GM12873 (cell line): ENCODE measurements around the gene GRHL1.

Source experiments
- TF ChIP-seq, protein P1 (sequence below): IDR thresholded peaks from 2 replicates; pipeline ENCODE4 v1.5.1; 2012; ENCODE audit warnings: low read depth, mild to moderate bottlenecking, moderate library complexity, low read length, control low read depth; ENCODE audit not compliant: insufficient read depth; ENCODE audit errors: missing control alignments

The GRHL1 gene

DNA sequence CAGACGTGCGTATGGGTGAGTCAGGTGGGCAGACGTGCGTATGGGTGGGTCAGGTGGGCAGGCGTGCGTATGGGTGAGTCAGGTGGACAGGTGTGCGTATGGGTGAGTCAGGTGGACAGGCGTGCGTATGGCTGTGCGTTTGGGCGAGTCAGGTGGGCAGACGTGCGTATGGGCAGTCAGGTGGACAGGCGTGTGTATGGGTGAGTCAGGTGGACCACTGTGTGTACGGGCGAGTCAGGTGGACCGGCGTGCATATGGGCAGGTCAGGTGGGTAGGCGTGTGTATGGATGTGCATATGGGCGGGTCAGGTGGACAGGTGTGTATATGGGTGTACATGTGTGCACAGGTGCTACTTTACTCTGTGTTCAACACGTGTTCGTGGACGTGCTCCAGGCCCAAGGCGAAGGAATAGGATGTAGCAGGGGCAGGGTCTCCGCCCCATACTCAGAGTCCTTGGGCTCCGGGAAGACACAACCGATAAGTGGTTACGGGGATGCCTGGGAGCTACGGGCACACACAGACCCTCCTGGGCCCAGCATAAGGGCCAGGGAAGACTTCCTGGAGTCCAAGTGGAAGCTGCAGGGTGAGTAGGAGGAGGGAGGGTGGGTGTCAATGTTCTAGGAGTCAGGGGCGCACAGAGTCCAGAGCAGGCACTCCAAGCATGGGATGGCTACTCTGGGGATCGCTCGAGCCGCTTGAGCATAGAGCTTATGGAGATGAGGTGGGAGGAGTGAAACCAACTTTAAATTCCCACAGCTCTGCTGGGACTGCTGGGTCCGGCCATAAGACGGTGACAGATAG, 64.7 kb downstream of the GRHL1 start:
- TF ChIP-seq, protein P1, sequence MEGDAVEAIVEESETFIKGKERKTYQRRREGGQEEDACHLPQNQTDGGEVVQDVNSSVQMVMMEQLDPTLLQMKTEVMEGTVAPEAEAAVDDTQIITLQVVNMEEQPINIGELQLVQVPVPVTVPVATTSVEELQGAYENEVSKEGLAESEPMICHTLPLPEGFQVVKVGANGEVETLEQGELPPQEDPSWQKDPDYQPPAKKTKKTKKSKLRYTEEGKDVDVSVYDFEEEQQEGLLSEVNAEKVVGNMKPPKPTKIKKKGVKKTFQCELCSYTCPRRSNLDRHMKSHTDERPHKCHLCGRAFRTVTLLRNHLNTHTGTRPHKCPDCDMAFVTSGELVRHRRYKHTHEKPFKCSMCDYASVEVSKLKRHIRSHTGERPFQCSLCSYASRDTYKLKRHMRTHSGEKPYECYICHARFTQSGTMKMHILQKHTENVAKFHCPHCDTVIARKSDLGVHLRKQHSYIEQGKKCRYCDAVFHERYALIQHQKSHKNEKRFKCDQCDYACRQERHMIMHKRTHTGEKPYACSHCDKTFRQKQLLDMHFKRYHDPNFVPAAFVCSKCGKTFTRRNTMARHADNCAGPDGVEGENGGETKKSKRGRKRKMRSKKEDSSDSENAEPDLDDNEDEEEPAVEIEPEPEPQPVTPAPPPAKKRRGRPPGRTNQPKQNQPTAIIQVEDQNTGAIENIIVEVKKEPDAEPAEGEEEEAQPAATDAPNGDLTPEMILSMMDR, result no peak

DNA sequence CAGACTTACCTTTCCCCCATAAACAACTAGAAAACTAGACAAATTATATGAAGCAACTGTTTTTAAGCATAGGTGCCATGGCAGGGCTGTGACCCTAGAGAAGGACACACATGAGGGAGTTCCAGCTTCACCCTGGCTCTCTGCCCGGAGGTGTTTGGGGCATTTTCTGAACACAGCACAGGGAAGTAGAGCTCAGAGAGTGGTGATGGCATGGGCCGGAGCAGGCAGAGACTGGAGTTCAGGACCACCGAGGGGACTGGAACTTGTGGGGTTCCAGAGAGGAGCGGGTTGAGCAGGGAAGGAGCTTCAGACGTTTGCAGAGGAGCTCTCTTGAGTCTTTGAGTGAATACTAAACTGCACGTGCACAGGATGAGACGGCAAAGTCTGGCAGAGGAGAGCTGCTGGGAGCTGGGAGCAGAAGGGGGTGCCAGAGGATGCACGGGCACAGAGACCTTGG, 65.3 kb downstream of the GRHL1 start:
- TF ChIP-seq, protein P1, result no peak

DNA sequence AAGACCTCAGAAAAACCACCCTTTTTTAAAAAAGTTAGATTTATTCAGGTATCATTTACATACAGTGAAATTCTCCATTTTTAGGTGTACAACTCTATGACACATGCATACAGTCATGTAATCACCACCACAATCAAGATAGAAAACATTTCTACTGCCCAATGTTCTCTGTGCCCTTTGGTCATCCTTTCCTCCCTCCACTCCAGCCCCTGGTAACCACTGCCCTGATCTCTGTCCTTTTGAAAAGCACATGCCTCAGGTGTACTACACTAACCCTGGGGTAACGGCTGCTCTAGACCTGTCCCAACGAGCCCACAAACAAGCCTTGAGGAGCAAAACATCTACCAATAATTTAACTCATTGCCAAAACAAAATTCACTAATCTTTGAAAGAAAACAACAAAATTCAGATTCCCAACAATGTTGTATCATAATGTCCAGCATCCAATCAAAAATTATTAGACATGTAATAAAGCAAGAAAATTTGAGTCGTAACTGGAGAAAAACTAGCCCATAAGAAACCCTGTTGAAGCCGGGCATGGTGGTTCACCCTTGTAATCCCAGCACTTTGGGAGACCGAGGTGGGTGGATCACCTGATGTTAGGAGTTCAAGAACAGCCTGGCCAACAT, 65.9 kb downstream of the GRHL1 start:
- TF ChIP-seq, protein P1, result no peak

DNA sequence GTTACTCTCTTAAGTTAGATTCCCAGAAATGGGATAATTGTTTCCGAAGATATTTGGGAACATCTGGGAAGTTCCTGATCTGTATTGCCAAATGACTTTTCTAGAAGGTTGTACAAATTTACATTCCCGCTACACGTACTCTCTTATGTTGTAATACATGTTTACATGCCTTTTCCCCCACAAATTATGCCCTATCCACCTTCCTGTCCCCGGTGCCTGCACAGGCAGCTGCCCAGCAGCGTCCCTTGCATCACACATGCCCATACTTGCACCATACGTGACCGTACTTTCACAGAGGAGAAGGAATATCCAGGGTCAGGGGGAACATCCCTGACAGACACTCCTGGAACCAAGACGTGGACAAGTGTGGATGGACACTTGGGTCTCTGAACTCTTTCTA, 67.7 kb downstream of the GRHL1 start:
- TF ChIP-seq, protein P1, result no peak

DNA sequence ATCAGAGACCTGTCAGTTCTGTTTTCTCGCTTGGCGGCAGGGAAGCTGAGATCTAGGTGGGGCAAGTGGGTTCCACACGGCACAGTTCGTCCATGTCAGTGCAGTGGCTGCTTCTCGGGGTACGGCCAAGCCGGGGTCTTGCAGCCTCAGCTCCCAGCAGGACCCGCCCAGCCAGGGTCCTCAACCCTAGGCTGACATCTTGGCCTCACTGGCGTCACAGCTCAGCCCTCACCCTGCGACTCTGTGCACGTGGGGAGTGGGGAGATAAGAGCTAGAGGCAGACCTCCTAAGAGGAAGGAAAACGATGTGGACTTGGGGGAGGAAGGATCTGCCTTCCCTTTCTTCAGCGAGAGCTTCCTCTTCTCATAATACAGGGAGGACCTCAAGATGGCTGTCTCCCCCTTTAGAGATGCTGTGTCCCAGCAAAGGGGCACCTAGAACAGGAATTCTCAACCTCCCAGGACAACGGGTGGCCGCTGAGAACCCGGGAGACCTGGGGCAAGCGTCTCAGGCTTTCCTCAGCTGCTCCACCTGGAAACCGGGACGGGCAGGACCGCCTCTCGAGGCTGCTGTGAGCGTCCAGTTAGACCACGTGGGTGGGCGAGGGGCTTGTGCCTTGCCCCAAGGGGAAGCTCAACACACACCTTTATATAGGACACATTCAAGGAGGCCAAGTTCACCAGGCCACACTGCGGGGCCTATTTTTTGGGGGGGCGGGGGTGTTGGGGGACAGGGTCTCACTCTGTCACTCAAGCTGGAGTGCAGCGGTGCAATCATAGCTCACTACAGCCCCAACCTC, 68.3 kb downstream of the GRHL1 start:
- TF ChIP-seq, protein P1, result no peak

DNA sequence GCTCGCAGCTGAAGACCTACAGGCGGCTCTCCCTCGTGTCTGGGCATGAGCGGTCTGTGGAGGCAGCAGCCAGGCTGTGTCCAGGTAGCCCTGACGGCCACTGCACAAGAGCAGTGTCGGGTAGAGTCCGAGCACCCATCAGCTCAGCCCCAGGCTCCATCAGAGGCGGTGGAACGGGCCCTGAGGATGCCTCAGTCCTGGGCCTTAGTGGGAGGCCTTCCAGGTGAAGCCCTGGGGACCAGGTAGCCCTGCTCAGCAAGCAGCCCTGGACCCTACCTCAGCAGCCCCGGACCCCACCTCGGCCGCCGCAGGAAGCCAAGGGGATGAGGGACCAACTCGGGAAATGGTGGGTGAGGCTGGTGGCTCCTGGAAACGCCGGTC, 70.5 kb downstream of the GRHL1 start:
- TF ChIP-seq, protein P1, result no peak

DNA sequence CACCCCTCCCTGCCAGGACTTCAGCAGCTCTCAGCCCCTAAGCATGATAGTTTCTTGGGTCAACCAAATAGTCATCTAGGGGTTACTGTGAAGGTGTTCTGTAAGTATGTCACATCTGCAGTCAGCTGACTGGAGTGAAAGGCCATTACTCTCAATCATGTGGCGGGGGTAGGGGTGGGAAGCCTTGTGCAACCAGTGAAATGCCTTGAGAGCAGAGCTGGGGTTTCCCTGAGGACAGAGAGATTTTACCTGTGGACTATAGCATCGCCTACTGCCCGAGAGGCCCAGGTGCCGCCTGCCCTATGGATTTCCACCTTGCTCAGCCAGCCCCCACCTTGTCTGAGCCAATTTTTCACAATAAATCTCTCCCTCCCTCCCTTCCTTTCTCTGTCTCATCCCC, 71.0 kb downstream of the GRHL1 start:
- TF ChIP-seq, protein P1, result no peak
